Mammary epithelial cell (primary cell): Measurements from ENCODE around the gene ART5.

ENCODE experiments used
- EZH2 ChIP-seq: IDR thresholded peaks from 2 replicates; pipeline ENCODE4 v1.6.1; 2012; ENCODE audit warnings: low read length, inconsistent platforms, borderline replicate concordance
- TF ChIP-seq, protein P1 (sequence below), 2 donors: IDR thresholded peaks in 1 of 2; conservative IDR thresholded peaks in 1 of 2; 2 replicates each; pipeline ENCODE4 v1.5.1; 2011 to 2012; ENCODE audit warnings: inconsistent platforms in 2 of 2, low read length in 2 of 2, mild to moderate bottlenecking in 2 of 2, control low read depth in 1 of 2, low read depth in 1 of 2; ENCODE audit not compliant: insufficient read depth in 1 of 2; ENCODE audit errors: extremely low read depth in 1 of 2

DNA sequence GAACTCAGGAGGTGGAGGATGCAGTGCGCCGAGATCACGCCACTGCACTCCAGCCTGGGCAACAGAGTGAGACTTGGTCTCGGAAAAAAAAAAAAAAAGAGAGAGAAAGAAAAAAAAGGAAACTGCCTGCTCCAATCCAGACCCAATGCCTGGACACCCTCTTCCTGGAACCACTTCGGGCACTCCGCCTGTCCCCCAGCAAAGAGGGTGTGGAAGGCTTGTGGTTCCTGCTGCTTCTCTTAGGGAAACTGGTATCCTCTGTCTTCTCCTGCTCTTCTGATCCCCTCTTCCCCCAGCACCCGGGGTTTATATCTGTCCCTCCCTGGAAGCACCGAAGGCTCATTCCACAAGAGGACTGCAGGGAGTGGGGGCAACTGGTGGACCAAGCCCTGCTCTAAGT lies 16.5 kb upstream of the ART5 start:
- TF ChIP-seq, protein P1, sequence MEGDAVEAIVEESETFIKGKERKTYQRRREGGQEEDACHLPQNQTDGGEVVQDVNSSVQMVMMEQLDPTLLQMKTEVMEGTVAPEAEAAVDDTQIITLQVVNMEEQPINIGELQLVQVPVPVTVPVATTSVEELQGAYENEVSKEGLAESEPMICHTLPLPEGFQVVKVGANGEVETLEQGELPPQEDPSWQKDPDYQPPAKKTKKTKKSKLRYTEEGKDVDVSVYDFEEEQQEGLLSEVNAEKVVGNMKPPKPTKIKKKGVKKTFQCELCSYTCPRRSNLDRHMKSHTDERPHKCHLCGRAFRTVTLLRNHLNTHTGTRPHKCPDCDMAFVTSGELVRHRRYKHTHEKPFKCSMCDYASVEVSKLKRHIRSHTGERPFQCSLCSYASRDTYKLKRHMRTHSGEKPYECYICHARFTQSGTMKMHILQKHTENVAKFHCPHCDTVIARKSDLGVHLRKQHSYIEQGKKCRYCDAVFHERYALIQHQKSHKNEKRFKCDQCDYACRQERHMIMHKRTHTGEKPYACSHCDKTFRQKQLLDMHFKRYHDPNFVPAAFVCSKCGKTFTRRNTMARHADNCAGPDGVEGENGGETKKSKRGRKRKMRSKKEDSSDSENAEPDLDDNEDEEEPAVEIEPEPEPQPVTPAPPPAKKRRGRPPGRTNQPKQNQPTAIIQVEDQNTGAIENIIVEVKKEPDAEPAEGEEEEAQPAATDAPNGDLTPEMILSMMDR (conservative IDR thresholded peaks at IDR 0.05 in 1 of 2, IDR thresholded peaks at IDR 0.05 in 1 of 2; ENCODE audit: extremely low read depth in 1 of 2, insufficient read depth in 1 of 2, low read depth in 1 of 2, low read length in 2 of 2) = no peak
- TF ChIP-seq EZH2 = no peak
